B cell (primary cell): ENCODE measurements around the gene CEP68. TPM values are rescaled to one million over a fixed set of nuclear protein-coding genes. Genes with fewer than 3 reads are reported as not detected.

Experiments used
- ATAC-seq: fragments of 200-7000 bp; cut with Tn5 transposase; one replicate; pipeline ENCODE4 v1.10.0; 2021; ENCODE audit warnings: low read depth, mild to moderate bottlenecking, moderate number of reproducible peaks, moderate library complexity
- CTCF ChIA-PET: fragments of 350-600 bp; sonication (Branson Sonifier 250); formaldehyde crosslinking; loops from one replicate; lab custom pipeline; 2021; ENCODE audit warnings: antibody characterized with exemption, inconsistent platforms; lab: Charles Lee
- POLR2A ChIA-PET: fragments of 350-600 bp; sonication (Branson Sonifier 250); formaldehyde crosslinking; loops from one replicate; lab custom pipeline; 2021; ENCODE audit warnings: antibody characterized with exemption; lab: Charles Lee
- DNase-seq: peaks from one replicate; pipeline ENCODE4 v3.0.0; 2013
- H2AFZ ChIP-seq: 2 replicates; pipeline ENCODE4 v1.6.1; 2012; ENCODE audit warnings: mild to moderate bottlenecking, low read depth, low read length; ENCODE audit not compliant: insufficient read depth, poor library complexity, severe bottlenecking
- H3K27ac ChIP-seq, 2 donors: 1 replicate in 1 of 2; 2 replicates in 1 of 2; pipeline ENCODE4 v1.5.1; 2012 to 2013; ENCODE audit warnings: low read length in 2 of 2, mild to moderate bottlenecking in 2 of 2, moderate library complexity in 1 of 2
- H3K27me3 ChIP-seq, 4 experiments: fragments of 200-600 bp in 1 of 4; sonication (generic) in 1 of 4; replicated peaks in 1 of 4; 1 replicate in 2 of 4; 2 replicates in 2 of 4; pipeline versions ENCODE4 v1.6.1 to v1.7.0; 2013 to 2016; ENCODE audit warnings: low read length in 3 of 4, mild to moderate bottlenecking in 2 of 4, mixed read lengths in 1 of 4, moderate library complexity in 1 of 4; ENCODE audit not compliant: insufficient read depth in 4 of 4, control insufficient read depth in 3 of 4; ENCODE audit errors: control extremely low read depth in 1 of 4
- H3K36me3 ChIP-seq, 2 experiments: replicated peaks in 1 of 2; 1 replicate in 1 of 2; 2 replicates in 1 of 2; pipeline versions ENCODE4 v1.6.1 to v1.7.1; 2013; ENCODE audit warnings: low read length in 1 of 2; ENCODE audit not compliant: insufficient read depth in 2 of 2, control insufficient read depth in 1 of 2; ENCODE audit errors: control extremely low read depth in 1 of 2, extremely low read depth in 1 of 2
- H3K4me1 ChIP-seq, 2 donors: fragments of 200-600 bp in 1 of 2; sonication (generic) in 1 of 2; 1 replicate in 1 of 2; 2 replicates in 1 of 2; pipeline versions ENCODE4 v1.5.1 to v1.6.1; 2013 to 2017; ENCODE audit warnings: low read length in 2 of 2; ENCODE audit not compliant: control insufficient read depth in 2 of 2, insufficient read depth in 2 of 2
- H3K4me2 ChIP-seq: replicated peaks from 2 replicates; pipeline ENCODE3; 2012; ENCODE audit warnings: mild to moderate bottlenecking, low read depth, low read length; ENCODE audit not compliant: poor library complexity, severe bottlenecking
- H3K4me3 ChIP-seq, 5 experiments: fragments of 200-600 bp in 1 of 5; sonication (generic) in 1 of 5; 1 replicate in 3 of 5; 2 replicates in 2 of 5; pipeline versions ENCODE4 v1.5.1 to v1.7.0; 2011 to 2016; ENCODE audit warnings: low read length in 4 of 5, mild to moderate bottlenecking in 4 of 5, low read depth in 2 of 5, control low read depth in 1 of 5, moderate library complexity in 1 of 5; ENCODE audit not compliant: insufficient read depth in 1 of 5; ENCODE audit errors: control extremely low read depth in 1 of 5, extremely low read depth in 1 of 5
- H3K79me2 ChIP-seq: fragments of 200-600 bp; sonication (generic); one replicate; pipeline ENCODE4 v1.6.0; 2016; ENCODE audit warnings: low read length; ENCODE audit not compliant: control insufficient read depth, insufficient read depth
- H3K9ac ChIP-seq: fragments of 200-600 bp; sonication (generic); 2 replicates; pipeline ENCODE4 v1.6.1; 2017; ENCODE audit warnings: mild to moderate bottlenecking, low read length, moderate library complexity
- H3K9me3 ChIP-seq, 3 donors: one replicate each; pipeline versions ENCODE4 v1.6.1 to v1.7.1; 2013; ENCODE audit warnings: low read length in 2 of 3; ENCODE audit not compliant: control insufficient read depth in 2 of 3, insufficient read depth in 1 of 3; ENCODE audit errors: control extremely low read depth in 1 of 3
- H4K20me1 ChIP-seq: 2 replicates; pipeline ENCODE4 v1.6.0; 2012; ENCODE audit warnings: mild to moderate bottlenecking, low read length; ENCODE audit not compliant: insufficient read depth, control insufficient read depth, poor library complexity, severe bottlenecking
- H3K27ac Mint-ChIP-seq: one replicate; pipeline ENCODE4 v1.8.0; 2021; ENCODE audit warnings: mixed read lengths
- H3K27me3 Mint-ChIP-seq: one replicate; pipeline ENCODE4 v1.8.0; 2021; ENCODE audit warnings: mixed read lengths
- H3K4me1 Mint-ChIP-seq: one replicate; pipeline ENCODE4 v1.8.0; 2021; ENCODE audit warnings: mixed read lengths
- H3K4me3 Mint-ChIP-seq: one replicate; pipeline ENCODE4 v1.8.0; 2021; ENCODE audit warnings: mixed read lengths
- H3K9me3 Mint-ChIP-seq: one replicate; pipeline ENCODE4 v1.8.0; 2022; ENCODE audit warnings: mixed read lengths; ENCODE audit not compliant: insufficient read depth
- CTCF ChIP-seq: fragments of 200-600 bp; IDR thresholded peaks from one replicate; pipeline ENCODE4 v1.8.0; 2022; ENCODE audit warnings: antibody characterized with exemption, mild to moderate bottlenecking
- EZH2 ChIP-seq: IDR thresholded peaks from 2 replicates; pipeline ENCODE4 v1.6.1; 2012; ENCODE audit warnings: borderline replicate concordance, low read depth, mild to moderate bottlenecking, moderate library complexity, low read length; ENCODE audit not compliant: insufficient read depth, poor library complexity, severe bottlenecking
- WGBS: methylation state at CpG from one replicate; pipeline ENCODE4 v1.1.5; 2013; ENCODE audit warnings: missing lambda C conversion rate; ENCODE audit not compliant: insufficient coverage; 5-methylcytosine and 5-hydroxymethylcytosine counted together
- intact Hi-C: fragments of 100-400 bp; cut with micrococcal nuclease; formaldehyde crosslinking; loops from one replicate; pipeline ENCODE4 v1.10.0; 2022
- polyA plus RNA-seq: library from polyadenylated mRNA; depleted of rRNA; stranded (reverse); fragments of >200 nt; gene quantifications from 2 replicates; pipeline ENCODE4 v1.2.3, GENCODE V29; 2012
- total RNA-seq, 2 donors: library from RNA; stranded (reverse); fragments of 120-200 nt in 1 of 2; gene quantifications; 1 replicate in 1 of 2; 2 replicates in 1 of 2; pipeline versions ENCODE4 v1.2.3 to v1.2.4, GENCODE V29; 2013 to 2022

Gene CEP68
- total and polyA plus RNA-seq, 2 donors (not counting 1 experiment from before 2014, with no cell fraction given), result 11.0 to 32.0 TPM

GRCh38 chr2:65053199-65053598, 3.0 kb upstream of the CEP68 start:
- no peak overlapping the region for H2AFZ ChIP-seq
- ChIA-PET CTCF (interaction anchor here (0.7 to 5.8 kb wide), 10 partner anchors 12 to 136 kb away, joined by 3 to 51 read pairs (median 4); no protein-coding TSS in a partner anchor), POLR2A (interaction anchor here (0.6 to 2.1 kb wide), 3 partner anchors 23 to 99 kb away, joined by 4 to 8 read pairs (median 6); partner anchors contain the start of gene RAB1A)
- TF ChIP-seq CTCF, result no peak
- TF ChIP-seq EZH2, result no peak
- intact Hi-C loops, result loop anchor here (2.0 to 10.0 kb wide), 3 partner anchors 22 to 908 kb away; partner anchors contain the start of genes PELI1 and SERTAD2
- H3K27ac ChIP-seq, result peak overlapping the region; percentile 69 to 88
- no peaks in the 10 kb centered on the region for H3K27me3 ChIP-seq
- Mint-ChIP-seq H3K9me3 (no peaks in the 10 kb centered on the region), H3K4me3 (peak overlapping the region; percentile 100), H3K4me1 (peaks cover 62% of the 10 kb centered on the region), H3K27me3 (no peaks in the 10 kb centered on the region), H3K27ac (peak overlapping the region; percentile 99)
- DNase-seq (peak; percentile 86), ATAC-seq (peak; percentile 22)
- H3K9me3 ChIP-seq, result peaks cover 0 to 3% (median 0%) of the 10 kb centered on the region in 3 donors
- peaks cover 72% of the 10 kb centered on the region for H3K79me2 ChIP-seq
- H4K20me1 ChIP-seq, result no peaks in the 10 kb centered on the region
- peak overlapping the region in 2 of 5 experiments; percentile 8 to 20 for H3K4me3 ChIP-seq
- WGBS, result 0% methylated on average over 1 of the region's 1 CpG
- H3K4me1 ChIP-seq, result peaks cover 47 to 48% of the 10 kb centered on the region in 2 donors
- H3K36me3 ChIP-seq, result peaks cover 0 to under 1% of the 10 kb centered on the region in 2 experiments
- peak overlapping the region; percentile 84 for H3K4me2 ChIP-seq
- H3K9ac ChIP-seq, result peak overlapping the region; percentile 25
